ENCODE results near the gene FBXO47.

Gene FBXO47, protein sequence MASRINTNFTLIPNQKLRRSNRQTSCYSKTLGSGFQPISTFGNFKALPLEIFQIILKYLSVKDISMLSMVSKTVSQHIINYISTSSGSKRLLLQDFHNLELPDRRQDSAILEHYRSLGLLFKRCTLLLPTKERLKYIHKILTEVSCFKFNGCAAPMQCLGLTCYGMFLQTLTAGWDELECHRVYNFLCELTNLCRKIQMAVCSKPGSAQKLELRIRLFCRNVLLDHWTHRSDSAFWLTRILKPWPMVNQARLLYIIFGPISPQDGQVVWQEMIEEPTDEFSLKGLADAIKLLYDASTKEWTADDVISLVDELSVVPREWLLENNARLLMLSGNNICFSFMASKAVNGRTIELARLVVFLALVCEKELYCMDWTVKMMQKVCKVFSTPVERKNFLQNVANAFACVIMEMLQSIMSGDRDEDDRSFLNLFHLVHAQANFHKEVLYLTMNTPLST

DNA sequence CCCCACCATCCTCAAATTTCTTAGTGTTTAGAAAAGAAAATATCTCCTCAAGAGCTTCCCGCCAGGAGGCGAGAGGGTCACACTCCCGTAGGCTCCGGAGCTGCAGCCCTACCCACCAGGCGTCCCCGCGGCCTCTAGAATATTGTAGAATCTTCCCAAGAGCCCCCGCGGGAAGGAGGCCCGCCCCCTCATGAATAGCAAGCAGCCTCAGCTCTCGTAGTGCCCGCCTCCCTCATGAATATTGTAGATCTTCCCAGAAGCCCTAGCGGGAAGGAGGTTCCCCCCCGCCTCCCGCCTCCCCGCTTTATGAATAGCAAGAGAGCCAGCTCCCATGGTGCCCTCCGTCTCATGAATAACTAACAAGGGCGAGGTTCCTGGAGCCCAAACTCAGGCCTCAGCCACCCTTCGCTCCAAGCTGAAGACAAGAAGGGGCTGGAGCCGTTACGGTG, at the start of gene FBXO47:
FBXO47 (minus strand) TSS at position 114 of the 449 bp plus-strand sequence. CDS start 4,378 bp downstream, outside the sequence.
- DNase-seq (ENCODE audit: low spot score): no peak

- no peak for DNase-seq (ENCODE audit: low spot score)
Measured at GRCh38 chr17:39016193-39017153, 49.3 kb upstream of the FBXO47 start.

GRCh38 chr17:39015546-39015935, 48.3 kb upstream of the FBXO47 start:
- no peak for DNase-seq (ENCODE audit: low spot score)

DNA sequence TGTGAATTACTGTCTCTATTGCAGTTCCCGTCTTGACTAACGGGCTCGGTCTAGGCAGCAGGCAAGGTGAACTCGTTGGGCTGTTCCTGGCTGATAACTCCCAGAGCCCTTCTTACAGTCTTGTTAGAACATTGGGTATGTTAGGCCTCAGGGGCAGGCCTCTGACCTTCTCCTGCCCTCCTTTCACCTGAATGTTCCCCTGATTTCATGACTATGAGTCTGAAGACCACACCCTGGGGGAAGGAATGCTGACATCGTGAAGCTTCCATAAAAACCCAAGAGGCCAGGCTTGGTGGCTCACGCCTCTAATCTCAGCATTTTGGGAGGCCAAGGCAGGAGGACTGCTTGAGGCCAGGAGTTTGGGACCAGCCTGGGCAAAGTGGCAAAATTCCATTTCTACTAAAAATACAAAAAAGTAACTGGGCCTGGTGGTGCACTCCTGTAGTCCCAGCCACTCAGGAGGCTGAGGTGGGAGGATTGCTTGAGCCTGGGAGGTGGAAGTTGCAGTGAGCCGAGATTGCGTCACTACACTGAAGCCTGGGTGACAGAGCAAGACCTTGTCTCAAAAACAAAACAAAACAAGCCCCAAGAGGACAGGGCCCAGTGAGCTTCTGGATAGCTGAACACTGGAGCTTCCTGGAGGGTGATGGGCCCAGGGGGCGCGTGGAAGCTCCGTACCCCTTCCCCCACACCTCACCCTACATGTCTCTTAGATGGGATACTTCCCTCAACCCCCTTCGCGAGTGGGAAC, 47.8 kb upstream of the FBXO47 start:
- no peak for DNase-seq (ENCODE audit: low spot score)

GRCh38 chr17:39014044-39014794, 47.0 kb upstream of the FBXO47 start:
- no peak for DNase-seq (ENCODE audit: low spot score)

GRCh38 chr17:39012725-39013124, 45.5 kb upstream of the FBXO47 start:
- DNase-seq (ENCODE audit: low spot score): no peak

GRCh38 chr17:39011907-39012468, 44.8 kb upstream of the FBXO47 start:
- DNase-seq (ENCODE audit: low spot score): no peak

DNA sequence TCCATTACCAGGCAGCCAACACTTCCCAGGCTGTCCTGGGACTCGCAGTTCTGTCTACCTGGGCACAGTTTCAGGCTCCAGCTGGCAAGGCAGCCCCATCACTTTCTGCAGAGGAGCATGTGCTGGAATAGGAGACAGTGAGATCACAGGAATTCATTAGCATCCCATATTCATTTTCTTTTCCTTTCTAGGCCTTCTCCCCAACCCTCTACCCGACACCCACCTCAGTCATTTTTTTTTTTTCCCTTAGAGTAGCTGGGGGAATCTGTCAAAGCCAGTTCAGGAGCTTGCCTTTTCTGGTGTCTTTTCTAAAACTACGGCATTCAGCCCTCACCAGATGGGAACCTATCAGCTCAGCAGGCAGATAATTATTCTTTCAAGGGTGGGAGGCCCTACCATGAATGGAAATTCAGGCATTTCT, 42.4 kb upstream of the FBXO47 start:
- DNase-seq (ENCODE audit: low spot score): no peak

DNA sequence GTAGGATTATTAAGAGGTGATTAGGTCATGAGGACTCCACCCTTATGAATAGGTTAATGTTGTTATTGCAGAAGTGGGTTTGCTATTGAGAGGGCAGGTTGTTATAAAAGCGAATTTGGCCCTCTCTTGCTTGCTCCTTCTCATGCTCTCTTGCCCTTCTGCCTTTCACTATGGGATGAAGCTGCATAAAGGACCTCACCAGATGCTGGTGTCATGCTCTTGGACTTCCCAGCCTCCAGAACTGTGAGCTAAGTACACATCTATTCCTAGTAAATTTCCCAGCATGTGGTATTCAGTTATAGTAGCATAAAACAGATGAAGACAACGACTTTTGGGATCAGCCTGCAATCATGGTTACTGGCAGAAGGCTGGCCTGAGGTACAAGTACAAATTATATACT, 41.4 kb upstream of the FBXO47 start:
- DNase-seq (ENCODE audit: low spot score): no peak

DNA sequence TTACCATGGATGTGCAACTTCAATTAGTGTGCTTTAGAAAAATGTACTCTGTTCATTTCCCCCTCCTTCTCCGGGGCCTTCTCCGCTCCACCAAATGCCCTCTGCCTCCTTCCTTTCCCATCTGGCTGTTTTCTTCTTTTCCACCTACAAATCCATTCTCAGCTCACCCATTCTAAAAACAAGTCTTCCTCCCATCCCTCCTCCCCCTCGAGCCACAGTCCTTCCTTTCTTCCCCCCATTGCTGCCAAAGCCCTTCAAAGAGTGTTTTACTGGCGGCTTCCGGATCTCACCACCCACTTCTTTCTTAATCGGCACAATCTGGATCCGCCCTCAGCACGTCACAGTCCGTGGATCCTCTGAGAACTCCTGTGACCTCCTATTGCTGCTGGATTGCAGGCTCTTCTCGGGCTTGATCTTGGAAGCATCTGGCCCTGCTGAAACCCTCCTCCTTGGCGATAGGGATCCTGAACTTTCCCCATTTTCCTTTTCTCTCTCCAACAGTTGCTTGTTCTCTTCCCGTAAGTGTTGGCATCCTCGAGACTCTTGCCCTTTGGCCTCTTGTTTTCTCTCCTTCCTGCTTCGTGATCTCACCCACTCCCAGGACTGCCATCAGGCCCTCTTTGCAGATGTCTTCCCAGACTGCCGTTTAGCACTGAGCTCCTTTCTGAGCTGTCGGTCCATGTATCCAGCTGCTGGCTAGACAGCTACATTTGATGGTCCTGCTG, 36.0 kb upstream of the FBXO47 start:
- no peak for DNase-seq (ENCODE audit: low spot score)

GRCh38 chr17:39001703-39002637, 34.8 kb upstream of the FBXO47 start:
- DNase-seq (ENCODE audit: low spot score): no peak

GRCh38 chr17:39000021-39000601, 32.9 kb upstream of the FBXO47 start:
- no peak for DNase-seq (ENCODE audit: low spot score)

DNA sequence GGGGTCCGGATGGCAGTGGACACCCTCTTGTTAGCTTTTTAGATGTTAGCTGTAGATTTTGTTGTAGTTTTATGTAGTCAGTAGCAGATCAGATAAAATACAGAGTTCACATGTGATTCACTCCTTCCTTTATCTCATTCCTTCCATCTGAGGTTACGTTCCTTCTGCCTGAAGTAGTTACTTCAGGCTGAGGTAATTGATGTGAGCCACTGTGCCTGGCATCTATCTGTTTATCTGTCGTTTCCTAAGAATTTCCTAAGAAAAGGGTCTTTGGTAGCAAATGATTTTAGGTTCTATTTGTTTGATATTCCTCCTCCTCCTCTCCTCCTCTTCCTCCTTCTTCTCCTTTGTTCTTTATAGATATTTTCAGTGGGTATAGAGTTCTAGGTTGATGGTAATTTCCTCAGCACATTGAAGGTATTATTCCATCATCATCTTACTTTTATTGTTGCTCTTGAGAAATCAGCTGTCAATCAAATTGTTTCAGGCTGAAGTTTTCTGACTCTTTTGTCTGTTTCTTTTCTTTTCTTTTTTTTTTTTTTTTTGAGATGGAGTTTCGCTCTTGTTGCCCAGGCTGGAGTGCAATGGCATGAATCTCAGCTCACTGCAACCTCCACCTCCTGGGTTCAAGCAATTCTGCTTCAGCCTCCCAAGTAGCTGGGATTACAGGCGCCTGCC, 29.6 kb upstream of the FBXO47 start:
- no peak for DNase-seq (ENCODE audit: low spot score)

GRCh38 chr17:38994026-38994425, 26.8 kb upstream of the FBXO47 start:
- DNase-seq (ENCODE audit: low spot score): no peak

- no peak for DNase-seq (ENCODE audit: low spot score)
Measured at GRCh38 chr17:38984666-38985065, 17.5 kb upstream of the FBXO47 start.

DNA sequence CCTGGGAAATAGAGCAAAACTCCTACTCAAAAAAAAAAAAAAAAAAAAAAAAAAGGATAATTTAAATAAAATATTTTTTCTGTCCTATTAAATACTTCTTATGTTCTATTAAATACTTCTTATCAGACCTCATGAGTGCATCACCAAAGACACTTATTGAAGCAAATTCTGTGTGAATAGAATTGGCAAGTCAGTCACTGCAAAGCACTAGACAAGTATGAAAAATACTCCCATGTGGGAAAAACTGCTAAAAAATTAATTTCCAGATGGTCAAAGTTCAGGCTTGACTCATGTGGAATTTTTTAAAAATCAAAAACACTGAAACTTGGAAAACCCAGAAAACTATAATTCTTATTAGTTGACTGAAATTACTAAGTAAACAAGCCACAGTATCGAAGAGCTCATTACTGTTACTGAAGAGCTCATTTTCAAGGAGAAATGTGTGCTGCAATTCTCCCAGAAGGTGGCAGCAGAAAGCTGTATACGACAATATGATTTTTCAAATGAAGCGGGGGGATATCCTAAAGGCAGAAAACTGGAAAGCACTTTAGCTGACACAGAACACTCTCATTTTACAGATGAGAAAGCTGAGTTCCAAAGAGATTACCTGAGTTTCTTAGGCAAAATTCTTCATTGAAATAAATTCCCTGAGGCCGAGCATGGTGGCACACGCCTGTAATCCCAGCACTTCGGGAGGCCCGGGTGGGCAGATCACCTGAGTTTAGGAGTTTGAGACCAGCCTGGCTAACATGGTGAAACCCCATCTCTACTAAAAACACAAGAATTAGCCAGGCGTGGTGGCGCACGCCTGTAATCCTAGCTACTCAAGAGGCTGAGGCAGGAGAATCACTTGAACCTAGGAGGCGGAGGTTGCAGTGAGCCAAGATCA, 15.9 kb upstream of the FBXO47 start:
- DNase-seq (ENCODE audit: low spot score): peak; percentile 69

GRCh38 chr17:38981636-38982035, 14.4 kb upstream of the FBXO47 start:
- no peak for DNase-seq (ENCODE audit: low spot score)
